NCI-H510A treated with DMSO at 0.1 percent for 48 hours (cell line): ENCODE measurements around the gene ITPKB.

Experiments
- DNase-seq: peaks from one replicate; lab custom pipeline; 2025; lab: John Stamatoyannopoulos, UW

Gene ITPKB

DNA sequence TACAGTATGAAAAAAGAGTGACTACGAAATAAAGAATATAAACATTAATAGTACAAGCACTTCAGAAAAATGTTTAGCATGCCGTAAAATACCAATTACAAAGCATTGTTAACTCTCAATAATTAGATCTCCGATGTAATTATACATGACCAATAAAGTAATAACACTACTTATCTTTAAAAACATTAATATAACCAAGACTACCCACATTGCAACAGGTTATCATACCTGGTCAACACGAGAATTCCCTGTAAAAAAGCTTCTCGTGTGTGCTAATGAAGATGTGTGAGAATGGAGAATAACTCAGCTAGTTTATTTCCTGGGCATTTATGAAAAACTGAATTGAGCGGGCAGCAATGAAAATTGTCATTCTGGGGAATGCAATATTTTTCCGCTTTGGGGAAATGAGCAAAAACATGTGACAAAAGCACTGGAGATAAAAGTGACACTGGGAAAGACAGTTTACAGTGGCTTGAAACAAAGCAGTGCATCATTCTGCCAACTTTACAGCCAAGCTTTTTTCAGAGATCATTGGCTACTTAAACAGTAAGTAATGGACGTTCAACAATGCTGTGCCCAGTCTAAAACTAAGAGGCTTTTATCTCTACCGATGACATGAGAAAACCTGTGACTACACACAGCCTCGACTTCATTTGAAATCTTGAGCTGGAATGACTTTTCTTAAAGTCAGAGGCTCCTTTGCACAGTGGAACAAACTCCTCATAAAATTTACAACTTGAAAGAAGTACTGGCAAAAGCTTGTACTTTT is 34.7 kb downstream of the ITPKB start:
- DNase-seq, result no peak

DNA sequence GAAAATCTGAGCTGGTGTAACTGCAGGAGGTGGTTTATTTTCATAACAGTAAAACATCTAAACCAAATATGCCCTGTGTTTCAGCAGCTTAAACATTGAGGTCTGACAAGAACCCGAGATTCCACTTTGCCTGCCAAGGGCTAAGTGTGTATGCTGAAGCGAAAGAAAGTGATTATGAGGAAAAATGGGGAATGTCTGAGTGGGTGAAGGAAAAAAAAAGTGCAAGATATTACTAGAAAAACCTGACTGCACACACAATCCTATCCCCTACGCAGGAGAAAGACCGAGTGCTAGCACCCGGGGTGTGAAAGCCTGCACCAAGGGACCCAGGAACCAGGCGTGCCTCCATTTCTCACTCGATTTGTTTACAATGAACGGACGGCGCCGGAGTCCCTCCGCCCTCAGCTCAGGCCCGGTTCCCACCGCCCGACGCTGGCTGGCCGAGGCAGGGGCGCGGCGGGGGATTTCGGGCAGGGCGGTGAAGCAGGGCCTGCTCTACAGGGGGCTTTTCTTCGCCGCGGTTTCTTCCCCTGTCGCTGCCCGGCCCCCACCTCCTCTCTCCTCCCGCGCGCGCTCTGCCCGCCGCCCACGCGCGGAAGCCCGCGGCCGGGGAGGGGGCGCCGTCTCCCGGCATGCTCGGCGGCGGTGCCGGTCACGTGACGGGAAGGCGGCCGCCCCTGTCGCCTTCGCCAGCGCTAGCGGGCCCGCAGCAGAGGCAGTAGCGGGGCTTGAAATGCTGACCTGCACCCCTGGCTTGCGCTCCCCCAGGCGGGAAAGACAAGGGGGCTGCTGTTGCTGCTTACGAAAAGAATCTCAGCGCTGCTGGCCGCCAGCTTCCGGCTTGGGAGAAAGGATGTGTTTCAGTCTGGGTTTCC is 35.9 kb downstream of the ITPKB start:
- DNase-seq, result peak; percentile 46

DNA sequence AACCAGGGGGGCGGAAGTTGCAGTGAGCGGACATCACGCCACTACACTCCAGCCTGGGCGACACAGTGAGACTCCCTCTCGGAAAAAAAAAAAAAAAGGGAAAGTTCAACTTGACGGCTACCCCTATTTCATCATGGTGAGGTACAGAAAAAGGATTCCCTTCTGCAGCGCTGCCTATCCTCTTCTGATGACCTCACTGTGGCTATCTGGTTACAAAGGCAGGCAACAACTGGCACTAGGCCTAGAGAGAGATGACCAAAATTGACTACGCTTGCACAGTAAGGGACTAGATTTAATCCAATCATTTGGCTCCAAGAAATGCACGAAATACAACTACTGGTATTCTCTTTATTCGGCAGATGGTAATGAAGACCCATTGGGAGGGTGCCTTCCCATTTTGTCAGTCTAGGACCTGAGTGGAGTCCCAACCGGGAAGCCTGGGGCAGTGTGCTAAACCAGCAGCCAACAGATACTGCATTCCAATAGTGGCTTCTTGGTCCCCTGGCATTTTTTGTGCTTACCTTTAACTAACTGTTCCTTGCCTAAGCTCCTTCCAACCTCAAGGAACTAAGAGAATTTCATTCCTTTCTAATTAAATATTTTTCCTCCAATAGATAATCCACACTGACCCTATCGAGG is 36.6 kb downstream of the ITPKB start:
- DNase-seq, result no peak

DNA sequence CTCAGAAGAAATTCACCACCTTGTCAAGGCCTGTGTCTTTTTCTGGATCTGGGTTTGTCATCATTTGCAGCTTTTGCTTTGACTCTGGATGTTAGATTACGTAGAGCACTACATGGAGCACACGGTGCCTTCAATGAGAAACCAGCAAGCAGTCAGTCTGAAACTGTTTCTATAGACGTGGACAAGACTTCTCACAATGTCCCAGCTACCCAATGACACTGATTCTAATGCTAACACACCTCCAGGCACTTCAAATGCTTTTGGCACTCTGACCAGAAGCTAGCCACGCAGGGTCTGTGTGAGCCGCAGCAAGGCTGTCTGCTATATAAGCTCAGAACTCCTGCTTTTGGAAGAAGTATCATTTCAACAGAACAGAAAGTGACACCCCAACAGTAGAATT is 38.2 kb downstream of the ITPKB start:
- DNase-seq, result no peak

DNA sequence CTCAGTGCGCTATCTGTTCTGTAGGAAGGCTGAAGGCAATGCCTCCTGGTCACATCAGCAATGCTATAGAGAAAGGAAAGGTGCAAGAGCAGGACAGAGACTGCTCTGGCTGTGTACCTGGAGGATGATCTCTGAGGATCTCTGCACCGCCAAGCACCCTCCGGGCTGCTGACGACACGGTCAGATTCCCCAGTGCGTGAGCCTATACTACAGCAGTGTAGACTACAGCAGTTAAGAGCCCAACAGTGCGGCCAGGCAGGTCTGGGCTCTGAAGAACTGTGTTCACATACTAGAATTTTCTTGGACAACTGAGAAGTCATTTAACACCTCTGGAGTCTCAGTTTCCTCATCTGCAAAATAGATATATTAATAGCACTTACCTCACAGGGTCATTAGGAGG is 39.9 kb downstream of the ITPKB start:
- no peak for DNase-seq

DNA sequence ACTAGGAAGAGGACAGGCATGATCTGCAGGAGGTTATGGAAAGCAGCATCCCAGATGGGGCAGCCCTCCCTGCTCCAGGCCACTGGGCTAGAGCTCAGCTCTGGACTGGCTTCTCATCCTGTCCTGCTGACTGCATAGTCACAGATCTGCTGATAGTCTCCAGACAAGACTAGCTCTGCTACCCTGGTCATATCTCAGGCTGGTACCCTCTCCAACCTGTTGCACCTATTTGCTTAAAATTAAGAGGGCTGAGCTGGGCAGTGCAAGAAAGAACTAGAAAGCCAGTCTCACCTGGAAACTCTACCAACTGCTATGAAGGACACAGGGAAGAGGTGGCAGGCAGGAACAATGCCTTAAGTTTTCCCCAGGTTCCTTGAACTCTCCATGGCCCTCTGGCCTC is 40.4 kb downstream of the ITPKB start:
- no peak for DNase-seq

DNA sequence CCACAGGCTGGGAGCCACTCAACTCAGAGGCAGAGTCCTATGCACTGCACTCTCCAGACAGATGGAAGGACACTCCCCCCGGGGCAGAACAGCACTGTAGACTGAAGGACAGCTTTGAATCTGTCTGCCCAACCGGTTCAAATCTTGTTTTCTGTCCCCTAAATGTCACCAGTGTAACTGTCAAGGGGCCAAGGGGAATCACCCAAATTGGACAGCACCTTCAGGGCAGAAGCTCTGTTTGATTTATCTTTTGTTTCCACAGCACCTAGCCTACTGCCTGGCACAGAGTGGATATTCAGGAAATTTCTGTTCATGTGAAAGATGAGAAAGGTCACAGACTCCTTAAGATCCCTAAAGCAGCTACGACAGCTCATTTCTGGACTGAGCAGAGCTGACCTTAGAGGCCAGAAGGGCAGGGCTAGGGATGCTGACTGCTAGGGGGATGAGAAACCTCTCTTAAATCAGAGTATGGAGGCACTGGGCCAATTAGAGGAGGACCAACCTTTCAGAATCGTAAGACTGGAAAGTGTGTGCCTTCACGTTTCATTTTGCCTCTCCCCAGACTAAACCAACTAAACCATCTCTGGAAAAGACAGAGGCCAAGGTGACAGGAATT is 41.0 kb downstream of the ITPKB start:
- no peak for DNase-seq

DNA sequence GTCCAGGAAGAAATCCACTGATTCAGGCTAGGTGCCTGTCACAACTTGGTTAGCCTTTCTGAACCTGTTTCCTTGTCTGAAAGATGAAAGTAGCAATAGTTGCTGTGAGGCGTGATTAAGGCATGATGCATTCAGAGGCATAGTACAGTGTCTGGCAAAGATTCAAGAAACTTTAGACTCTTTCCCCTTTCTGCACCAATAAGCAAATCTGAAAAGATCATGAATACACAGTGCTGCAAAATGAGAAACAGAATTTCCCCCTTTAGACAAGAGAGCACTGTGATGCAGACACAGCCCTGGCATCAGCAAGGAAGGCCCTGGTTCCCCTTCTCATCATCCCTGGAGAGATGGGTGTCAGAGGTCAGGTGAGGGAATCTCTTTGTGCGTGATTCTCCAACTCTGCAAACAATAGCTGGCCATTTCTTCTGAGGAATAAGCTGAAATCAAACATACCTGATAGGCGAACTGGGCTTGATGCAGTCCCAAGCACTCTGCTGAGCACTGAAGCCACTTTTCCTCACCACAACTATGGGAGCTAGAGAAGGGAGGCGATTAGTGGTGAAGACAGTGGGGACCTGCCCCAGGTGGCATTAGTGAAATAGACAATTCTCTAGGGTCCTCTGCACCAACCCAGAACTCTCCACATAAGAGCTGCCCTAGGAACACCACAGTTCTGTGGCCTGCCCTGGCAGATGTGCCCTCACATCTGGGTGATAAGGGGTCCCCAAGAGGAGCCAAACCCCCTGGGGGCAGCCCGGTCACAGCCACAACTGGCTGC is 41.7 kb downstream of the ITPKB start:
- no peak for DNase-seq

DNA sequence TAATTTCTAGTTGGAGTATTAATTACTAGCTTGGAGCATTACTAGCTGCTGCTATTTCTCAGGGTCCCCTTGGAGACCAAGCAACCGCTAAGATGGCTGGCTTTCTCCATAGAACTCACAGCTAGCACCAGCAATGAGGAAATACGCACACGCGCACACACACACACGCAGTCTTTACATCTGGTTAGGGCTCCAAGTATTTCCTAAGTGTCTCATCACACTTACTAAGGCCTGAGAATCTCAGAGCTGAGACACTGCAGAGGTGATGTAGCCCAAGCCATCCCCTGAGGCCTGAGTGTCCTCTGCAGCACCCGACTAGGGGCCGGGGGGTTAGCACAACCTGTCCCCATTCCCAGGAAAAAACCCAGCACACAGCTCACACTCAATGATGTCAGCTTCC is 42.5 kb downstream of the ITPKB start:
- DNase-seq, result no peak

DNA sequence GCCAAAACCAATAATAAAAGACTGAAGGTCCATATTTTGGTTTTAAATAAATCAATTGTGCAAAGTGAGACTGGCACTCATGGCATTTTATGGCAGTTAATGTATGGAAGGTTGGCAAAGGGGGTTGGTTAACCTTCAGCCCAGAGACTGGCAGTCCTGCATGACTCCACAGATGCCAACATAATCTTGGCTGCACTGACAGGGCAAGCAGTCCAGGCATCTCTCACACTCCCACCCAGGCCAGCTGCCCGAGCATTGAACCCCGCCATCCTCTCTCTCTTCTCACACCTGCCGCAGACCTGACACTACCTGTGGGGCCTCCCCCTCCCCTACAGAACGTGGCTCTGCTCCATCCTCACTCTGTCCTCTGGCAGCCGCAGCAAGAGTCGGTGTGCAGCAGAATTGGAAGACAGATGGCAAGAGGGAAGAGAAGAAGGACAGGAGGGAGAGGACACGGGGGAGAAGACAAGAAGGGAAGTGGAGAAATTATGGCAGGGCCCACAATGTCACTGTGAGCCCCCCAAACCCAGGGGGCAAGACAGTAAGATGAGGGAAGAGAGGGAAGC is 43.7 kb downstream of the ITPKB start:
- DNase-seq, result no peak

DNA sequence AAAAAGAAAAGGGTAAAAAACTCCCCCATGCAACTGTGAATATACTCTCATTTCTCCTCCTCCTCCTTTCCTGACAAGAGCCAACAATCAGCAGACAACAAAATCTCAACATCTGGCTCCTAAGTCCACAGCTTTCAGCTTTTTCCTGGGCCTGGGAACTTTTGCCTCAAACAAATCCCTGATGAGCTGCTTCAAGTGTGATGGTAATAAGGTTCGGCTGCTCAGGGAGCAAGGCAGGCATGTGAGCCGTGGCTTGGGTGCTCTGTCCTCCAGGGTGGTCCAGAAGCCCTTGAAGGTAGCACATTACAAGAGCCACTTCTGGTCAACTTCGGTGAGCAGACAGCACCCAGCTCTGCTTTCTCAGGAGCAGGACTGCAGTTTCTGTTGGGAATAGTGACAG is 46.3 kb downstream of the ITPKB start:
- no peak for DNase-seq

DNA sequence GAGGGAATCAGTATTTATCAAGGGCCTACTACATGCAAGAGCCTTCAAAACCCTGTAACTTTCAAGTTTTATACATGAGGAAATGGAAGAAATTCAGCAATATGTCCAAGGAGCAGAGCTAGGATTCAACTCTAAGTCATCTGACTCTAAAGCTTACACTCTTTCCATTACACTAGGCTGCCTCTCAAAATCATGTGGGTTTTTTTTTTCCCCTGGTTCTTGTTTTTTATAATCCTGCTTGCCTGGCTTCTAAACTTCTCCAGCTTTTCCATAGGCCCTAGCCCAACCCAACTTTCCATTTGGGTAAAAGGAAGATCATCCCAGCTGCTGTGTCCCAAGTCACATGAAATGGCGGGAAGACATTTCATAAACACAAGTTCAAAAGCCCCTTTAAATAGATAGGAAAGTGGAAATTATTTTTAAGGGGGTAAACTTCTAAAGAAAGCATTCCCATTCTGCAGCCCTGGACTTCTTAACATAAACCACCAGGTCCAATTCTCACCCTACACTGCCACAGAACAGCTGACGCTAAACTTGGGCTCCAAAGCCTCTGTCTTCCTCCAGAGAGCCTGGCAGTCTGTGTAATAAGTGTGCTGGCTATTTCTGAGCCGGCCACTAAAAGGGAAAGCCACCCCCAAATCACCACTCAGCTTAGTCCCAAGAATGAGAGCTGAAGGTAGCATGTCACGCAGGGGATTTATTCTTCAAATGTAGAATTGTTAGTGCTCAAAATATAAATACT is 46.9 kb downstream of the ITPKB start:
- no peak for DNase-seq

DNA sequence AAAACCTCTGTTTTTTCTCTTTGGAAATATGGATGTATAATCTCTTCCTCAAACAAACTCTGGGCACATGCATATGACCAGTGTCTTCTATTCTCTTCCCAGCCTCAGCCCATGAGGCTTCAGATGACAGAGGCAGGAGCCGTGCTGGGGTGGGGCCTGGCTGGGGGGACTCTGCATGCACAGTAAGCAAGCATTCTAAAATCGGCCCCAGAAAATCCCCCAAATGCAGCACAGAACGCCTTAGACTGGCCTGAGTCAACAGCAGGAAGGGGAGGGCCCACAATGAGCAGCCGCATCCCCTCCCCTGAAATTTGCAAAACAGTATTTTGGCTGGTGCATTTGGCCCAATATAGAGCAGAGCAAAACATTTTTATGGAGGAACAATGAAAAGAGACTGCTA is 47.8 kb downstream of the ITPKB start:
- no peak for DNase-seq

DNA sequence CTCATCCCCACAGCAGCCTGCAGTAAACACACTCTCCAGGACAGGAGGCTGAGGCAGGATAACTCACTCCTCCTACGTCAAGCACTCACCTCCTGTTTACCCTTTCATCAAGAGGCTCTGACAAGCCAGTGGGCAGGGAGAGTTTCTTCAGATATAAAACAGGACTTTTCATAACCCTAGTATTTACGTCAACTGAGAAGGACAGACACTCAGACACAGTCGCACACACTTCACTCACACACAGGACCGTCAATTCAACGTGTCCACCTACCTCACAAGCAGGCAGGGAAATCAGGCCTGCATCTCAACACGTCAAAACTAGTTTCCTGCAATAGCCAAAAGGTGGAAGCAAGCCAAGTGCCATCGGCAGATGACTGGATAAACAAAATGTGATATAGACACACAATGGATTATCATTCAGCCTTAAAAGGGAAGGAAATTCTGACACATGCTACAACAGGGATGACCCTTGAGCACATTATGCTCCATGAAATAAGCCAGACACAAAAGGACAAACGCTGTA is 48.6 kb downstream of the ITPKB start:
- peak; percentile 91 for DNase-seq

DNA sequence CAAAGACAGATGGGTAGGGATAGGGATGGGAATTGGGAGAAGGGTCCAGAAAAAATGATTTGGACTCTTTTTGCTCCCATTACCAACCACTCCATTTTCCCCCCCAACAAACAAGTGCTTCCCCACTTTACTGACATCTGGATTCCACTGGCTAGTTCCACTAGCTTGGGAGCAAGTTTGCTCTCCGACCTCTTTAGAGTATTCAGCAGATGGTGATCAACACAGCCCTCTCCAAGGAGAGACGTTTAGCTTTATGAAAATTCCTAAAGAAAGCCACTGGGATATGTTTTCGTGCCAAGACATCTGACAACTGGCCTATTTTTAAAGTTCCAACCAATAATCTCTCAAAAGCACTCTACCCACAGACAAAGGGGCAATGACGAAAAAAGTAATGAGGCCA is 50.3 kb downstream of the ITPKB start:
- DNase-seq, result no peak

DNA sequence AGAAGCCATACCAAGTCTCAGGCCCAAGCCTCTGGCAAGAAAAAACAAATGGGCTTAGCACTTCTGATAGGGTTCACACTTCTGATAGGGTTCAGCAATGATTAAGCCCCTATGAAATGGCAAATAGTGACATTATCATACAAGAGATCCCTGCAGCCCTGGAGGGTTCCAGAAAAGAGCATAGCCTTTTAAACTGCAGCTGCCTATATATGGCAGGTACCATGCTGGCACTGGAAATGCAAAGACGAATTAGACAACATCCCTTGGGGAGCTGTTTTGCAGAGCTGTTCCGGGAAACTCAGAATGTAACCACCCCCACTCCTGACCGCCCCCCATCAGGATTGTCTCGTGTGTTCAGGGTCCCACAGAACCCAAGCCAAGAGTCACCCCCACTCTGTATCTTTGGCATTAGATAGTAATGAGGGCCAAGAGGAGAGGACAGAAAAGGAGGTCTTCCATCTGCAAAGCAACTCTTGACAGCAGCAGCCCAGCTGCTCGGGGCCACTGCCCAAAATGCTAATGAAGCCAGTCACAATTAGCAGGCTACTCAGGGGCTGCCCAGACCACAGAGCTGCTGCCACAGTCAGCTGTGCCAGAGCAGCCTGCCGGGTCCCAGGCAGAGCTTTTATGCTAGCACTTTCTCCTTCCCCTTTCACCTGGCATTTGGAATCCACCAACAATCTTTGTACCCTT is 50.9 kb downstream of the ITPKB start:
- DNase-seq, result no peak

DNA sequence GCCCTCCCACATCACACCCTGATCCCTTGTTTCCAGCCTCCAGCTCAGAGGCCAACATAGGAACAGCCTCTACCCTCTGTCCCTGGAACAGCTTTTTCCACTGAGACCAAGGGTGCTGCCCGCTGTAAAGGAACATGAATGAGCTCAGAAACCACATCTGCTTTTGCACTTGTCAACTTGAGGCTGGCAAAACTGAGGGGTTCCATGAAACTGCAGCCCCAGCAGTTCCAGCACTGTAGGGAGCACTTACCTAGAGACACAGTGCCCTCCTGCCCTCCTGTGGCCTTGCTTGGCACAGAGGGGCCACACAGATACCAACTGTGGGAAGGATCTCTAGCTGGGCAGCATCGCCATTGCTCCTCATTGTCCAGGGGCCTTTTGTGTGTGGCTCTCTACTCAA is 51.7 kb downstream of the ITPKB start:
- DNase-seq, result no peak

DNA sequence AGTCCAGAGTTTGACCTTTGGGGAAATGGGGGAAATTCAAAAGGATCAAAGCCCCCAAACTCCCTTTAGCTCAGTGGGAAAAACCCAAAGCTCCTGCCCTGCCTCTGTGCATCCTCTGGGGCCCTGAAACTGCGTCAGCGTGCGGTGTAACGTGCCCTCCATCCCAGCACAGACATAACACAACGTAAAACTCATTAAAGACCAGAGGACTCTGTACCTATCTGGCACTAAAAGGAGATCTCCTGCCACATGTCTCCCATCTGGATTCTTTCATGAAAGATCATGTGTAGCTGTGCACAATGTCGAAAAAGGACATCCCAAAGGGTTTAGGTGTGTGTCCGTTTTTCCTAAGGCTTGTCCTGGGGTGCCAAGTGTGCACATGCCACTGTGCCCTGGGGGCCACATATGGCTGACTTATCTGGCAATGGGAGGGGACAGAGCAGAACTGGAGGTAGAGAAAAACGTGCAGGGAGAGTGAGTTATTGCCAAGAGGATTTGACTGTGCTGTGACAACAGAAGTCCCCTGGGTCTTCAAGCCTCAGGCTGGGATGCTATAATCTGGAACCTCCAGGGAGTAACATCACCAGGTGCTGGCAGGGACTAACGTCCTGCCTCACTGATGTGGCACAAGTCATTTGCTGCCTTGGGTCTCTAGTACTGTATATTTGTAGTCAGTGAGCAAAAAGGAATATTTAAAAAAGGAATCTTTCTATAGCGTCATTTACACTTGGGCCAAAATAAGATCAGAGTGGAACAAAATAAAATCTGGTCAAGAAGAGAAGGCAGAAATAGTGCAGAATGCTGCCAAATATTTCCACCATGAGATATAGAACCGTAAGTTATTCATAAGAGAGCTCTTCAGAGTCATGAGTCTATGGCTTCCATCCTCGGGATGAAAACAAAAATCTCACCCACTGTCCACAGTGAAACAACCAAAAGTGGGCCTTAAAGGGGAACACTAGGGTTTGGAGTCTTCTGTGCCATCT is 52.3 kb downstream of the ITPKB start:
- DNase-seq, result no peak
